ENCODE data around the gene ARHGAP28.

ARHGAP28 gene

DNA sequence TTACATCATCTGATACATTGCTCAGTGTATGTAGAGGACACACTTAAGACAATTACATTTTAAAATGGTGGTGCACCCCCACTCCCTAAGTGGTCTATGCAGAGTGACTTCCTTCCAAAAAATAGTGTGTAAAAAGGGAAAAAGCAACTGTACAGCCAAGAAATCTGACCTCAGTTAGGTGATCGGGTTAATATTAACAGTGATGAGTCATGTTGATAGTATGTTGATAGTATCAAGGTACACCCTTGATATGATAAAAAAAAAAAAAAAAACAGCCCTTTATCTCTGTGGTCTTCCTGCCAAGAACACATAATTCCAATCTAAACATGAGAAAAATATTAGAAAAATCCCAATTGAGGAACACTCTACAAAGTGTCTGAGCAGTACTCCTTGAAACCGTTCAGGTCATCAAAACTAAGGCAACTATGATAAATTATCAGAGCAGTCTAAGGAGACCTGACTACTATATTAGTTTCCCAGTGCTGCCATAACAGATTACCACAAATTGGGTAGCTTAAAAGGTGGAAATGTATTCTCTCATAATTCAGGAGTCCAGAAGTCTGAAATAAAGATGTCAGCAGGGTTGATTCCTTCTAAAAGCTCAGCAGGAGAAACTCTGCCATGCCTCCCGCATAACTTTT lies 171.9 kb downstream of the ARHGAP28 start:
- DNase-seq (ENCODE audit: low read depth in 2 of 2) = no peak
- TF ChIP-seq, protein P1, sequence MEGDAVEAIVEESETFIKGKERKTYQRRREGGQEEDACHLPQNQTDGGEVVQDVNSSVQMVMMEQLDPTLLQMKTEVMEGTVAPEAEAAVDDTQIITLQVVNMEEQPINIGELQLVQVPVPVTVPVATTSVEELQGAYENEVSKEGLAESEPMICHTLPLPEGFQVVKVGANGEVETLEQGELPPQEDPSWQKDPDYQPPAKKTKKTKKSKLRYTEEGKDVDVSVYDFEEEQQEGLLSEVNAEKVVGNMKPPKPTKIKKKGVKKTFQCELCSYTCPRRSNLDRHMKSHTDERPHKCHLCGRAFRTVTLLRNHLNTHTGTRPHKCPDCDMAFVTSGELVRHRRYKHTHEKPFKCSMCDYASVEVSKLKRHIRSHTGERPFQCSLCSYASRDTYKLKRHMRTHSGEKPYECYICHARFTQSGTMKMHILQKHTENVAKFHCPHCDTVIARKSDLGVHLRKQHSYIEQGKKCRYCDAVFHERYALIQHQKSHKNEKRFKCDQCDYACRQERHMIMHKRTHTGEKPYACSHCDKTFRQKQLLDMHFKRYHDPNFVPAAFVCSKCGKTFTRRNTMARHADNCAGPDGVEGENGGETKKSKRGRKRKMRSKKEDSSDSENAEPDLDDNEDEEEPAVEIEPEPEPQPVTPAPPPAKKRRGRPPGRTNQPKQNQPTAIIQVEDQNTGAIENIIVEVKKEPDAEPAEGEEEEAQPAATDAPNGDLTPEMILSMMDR (IDR thresholded peaks at IDR 0.05; ENCODE audit: low read depth, low read length) = no peak
- no peak overlapping the region for H3K4me3 ChIP-seq (replicated peaks in 1 of 2; ENCODE audit: low read depth in 2 of 2, low read length in 2 of 2)

DNA sequence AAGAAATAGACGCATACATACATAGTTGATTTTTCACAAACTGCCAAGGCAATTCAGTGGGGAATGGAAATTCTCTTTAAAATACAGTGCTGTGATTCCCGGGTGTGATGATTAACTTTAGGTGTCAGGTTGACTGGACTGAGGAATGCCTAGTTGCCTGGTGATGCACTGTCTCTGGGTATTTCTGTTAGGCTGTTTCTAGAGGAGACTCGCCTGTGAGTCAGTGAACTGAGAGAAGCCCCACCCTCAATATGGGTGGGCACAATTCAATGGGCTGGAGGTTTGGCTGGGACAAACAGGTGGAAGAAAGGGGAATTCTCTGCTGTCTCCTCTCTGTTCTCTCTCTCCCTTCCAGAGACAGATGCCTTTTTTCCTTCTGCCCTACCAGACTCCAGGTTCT lies 187.6 kb downstream of the ARHGAP28 start:
- TF ChIP-seq, protein P1 (IDR thresholded peaks at IDR 0.05; ENCODE audit: low read depth, low read length) = no peak
- DNase-seq (ENCODE audit: low read depth in 2 of 2) = peak in 1 of 2 donors; percentile 5

DNA sequence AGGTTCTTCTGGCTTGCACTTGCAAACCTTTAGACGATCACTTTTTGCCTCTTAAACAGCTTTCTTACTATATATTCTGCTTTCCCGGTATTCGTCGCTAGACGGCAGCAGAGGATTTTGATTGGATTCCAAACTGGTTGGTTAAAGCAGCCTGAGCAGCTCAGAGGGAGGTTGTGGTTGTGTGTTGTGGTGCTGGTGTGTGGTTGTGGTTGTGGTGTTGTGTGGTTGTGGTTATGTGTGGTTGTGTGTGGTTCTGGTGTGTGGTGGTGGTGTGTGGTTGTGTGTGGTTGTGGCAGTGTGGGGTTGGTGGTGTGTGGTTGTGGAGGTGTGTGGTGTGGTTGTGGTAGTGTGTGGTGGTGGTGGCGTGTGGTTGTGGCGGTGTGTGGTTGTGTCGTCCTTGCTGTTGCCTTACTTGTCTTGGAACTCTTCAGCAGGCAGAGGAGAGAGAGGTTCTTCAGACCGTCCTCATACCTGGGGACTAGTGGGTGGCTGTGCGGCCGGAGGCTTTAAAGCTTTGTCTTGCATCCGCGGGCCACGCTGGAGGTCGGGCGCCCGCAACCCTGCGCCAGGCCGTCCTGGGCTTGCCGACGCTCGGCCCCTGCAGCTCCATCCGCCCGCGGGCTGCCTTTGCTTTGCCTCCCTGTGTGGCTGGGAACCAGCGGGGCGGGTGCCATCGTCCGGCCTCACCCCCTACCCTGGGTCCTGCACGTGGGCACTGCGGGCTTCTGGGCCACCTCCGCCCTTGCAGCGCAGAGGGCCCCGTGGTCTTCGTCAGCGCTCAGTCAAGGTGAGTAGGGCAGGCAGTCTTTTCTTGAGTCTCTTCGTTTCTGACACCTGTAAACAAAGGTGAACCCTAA lies 190.8 kb downstream of the ARHGAP28 start:
- peak; percentile 77 to 83 for DNase-seq (ENCODE audit: low read depth in 2 of 2)
- TF ChIP-seq, protein P1 (IDR thresholded peaks at IDR 0.05; ENCODE audit: low read depth, low read length) = peak; percentile 94
- no peak overlapping the region for H3K4me3 ChIP-seq (replicated peaks in 1 of 2; ENCODE audit: low read depth in 2 of 2, low read length in 2 of 2)

More for the DNA sequence above, 187.6 kb downstream of the ARHGAP28 start:
- no peak overlapping the region for H3K4me3 ChIP-seq (replicated peaks in 1 of 2; ENCODE audit: low read depth in 2 of 2, low read length in 2 of 2)

DNA sequence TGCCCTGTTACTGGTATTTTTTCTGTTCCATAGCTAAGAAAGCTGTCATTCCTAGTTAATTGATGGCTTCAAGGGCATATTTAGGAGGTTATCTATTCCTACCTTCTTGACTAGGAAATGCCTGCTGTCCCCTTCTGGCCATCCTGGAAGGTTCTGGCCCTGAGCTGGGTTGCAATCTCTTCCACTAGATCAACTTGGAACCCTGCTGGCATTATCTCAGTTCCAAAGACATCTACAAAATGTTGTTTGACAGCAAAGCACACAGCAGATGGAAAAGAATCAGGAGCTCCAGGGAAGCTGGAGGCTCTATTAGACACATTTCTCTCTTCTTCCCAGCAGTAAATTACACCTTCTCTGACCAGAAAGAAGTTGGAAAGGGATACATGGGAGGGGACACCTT lies 192.1 kb downstream of the ARHGAP28 start:
- no peak for DNase-seq (ENCODE audit: low read depth in 2 of 2)
- TF ChIP-seq, protein P1 (IDR thresholded peaks at IDR 0.05; ENCODE audit: low read depth, low read length) = no peak

DNA sequence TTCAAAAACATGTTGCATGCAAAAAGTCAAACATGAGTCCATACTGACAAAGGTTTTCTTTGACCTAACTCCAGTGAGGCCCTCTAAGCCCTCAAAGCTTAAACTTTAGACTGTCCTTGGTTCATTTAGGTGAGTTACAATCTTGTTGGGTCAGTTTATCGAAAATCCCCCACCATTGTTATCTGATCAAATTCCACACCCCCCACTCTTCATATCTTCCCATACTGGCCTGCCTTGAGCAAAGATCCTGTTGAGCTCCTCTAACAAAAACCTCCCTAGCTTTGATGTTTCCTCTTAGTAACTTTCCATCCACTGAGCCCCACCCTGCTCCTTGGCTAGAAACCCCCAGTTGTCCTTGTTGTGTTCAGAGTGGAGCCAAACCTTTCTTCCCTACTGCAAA lies 193.7 kb downstream of the ARHGAP28 start:
- DNase-seq (ENCODE audit: low read depth in 2 of 2) = no peak
- TF ChIP-seq, protein P1 (IDR thresholded peaks at IDR 0.05; ENCODE audit: low read depth, low read length) = no peak
- no peak overlapping the region for H3K4me3 ChIP-seq (replicated peaks in 1 of 2; ENCODE audit: low read depth in 2 of 2, low read length in 2 of 2)

More for the DNA sequence above, 192.1 kb downstream of the ARHGAP28 start:
- no peak overlapping the region for H3K4me3 ChIP-seq (replicated peaks in 1 of 2; ENCODE audit: low read depth in 2 of 2, low read length in 2 of 2)

DNA sequence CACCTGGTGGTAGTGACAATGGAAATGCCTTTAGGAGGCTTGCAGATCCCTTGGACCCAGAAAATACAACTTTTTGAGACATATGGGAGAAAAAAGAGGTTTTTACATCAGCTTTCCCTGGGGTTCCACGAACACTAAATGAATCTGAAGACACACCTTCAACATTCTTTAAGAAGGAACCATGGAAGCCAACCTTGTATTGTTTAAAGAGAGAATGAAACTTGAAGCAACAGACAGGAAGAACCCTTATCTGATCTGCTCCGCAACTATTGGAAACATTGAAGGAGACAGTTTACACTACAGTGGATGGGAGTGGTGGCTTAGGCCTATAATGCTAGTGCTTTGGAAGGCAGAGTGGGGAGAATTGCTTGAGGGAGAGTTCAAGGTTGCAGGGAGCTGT lies 197.6 kb downstream of the ARHGAP28 start:
- H3K4me3 ChIP-seq (replicated peaks in 1 of 2; ENCODE audit: low read depth in 2 of 2, low read length in 2 of 2) = no peak overlapping the region
- DNase-seq (ENCODE audit: low read depth in 2 of 2) = no peak
- TF ChIP-seq, protein P1 (IDR thresholded peaks at IDR 0.05; ENCODE audit: low read depth, low read length) = no peak

All from cardiac fibroblast (primary cell).